HepG2 (cell line): ENCODE measurements around the gene GNG2. TPM values are rescaled to one million over a fixed set of nuclear protein-coding genes. Genes with fewer than 3 reads are reported as not detected.

Source experiments
- ATAC-seq: fragments of 200-7000 bp; cut with Tn5 transposase; 3 replicates; pipeline ENCODE4 v1.9.1; 2020; ENCODE audit warnings: mild to moderate bottlenecking, moderate library complexity
- BruUV-seq: library from RNA; stranded (reverse); fragments of 400-500 nt; replicated peaks from 2 replicates; lab custom pipeline; 2021; lab: Mats Ljungman, UMichigan
- CTCF ChIA-PET: fragments of 300-600 bp; formaldehyde crosslinking; extraction: SDS; loops from one replicate; lab custom pipeline; 2021; ENCODE audit warnings: low total read pairs, inconsistent platforms, low intra/inter-chr PET ratio; lab: Yijun Ruan, JAX
- POLR2A ChIA-PET: fragments of 350-600 bp; sonication (Branson Sonifier 250); formaldehyde crosslinking; loops from one replicate; lab custom pipeline; 2020; ENCODE audit warnings: antibody characterized with exemption, inconsistent platforms; lab: Yijun Ruan, JAX
- DNase-seq: peaks from one replicate; pipeline ENCODE4 v3.0.0-alpha.2; 2015; ENCODE audit warnings: low spot score
- FAIRE-seq: peaks from 3 replicates; lab custom pipeline; 2011; peaks lifted over from hg19 to GRCh38; lab: Jason Lieb, UNC
- H2AFZ ChIP-seq: one replicate; pipeline ENCODE4 v1.6.1; 2011; ENCODE audit warnings: low read length, inconsistent platforms
- H3K27ac ChIP-seq: fragments of 300-600 bp; 3 replicates; pipeline ENCODE4 v1.8.0; 2011; ENCODE audit warnings: mixed run types, mild to moderate bottlenecking, mixed read lengths, low read length, inconsistent platforms; ENCODE audit not compliant: insufficient read depth; ENCODE audit errors: extremely low read length
- H3K27me3 ChIP-seq, 2 experiments: fragments of 200-600 bp in 1 of 2; 2 replicates in 1 of 2; 3 replicates in 1 of 2; pipeline versions ENCODE4 v1.6.0 to v1.8.0; 2011; ENCODE audit warnings: low read length in 2 of 2, mild to moderate bottlenecking in 2 of 2, moderate library complexity in 2 of 2, inconsistent platforms in 1 of 2; ENCODE audit not compliant: insufficient read depth in 2 of 2, control insufficient read depth in 1 of 2
- H3K36me3 ChIP-seq, 2 experiments: fragments of 200-600 bp in 1 of 2; replicated peaks in 1 of 2; 2 replicates in 1 of 2; 3 replicates in 1 of 2; pipeline versions ENCODE4 v1.5.1 to v1.8.0; 2011; ENCODE audit warnings: low read length in 2 of 2, inconsistent platforms in 1 of 2; ENCODE audit not compliant: insufficient read depth in 2 of 2, control insufficient read depth in 1 of 2
- H3K4me1 ChIP-seq: 2 replicates; pipeline ENCODE4 v1.5.1; 2012; ENCODE audit warnings: low read length, inconsistent platforms; ENCODE audit not compliant: insufficient read depth
- H3K4me2 ChIP-seq: 2 replicates; pipeline ENCODE4 v1.6.0; 2011; ENCODE audit warnings: low read depth, low read length, inconsistent platforms
- H3K4me3 ChIP-seq, 3 experiments: fragments of 200-600 bp in 1 of 3; sonication (generic), shearing (Covaris generic) in 1 of 3; replicated peaks in 1 of 3; 2 replicates each; pipeline ENCODE4 v1.5.1; 2011 to 2016; ENCODE audit warnings: low read length in 3 of 3, inconsistent platforms in 2 of 3, low read depth in 2 of 3, mild to moderate bottlenecking in 2 of 3, control low read depth in 1 of 3, mixed read lengths in 1 of 3; ENCODE audit not compliant: insufficient read depth in 1 of 3
- H3K79me2 ChIP-seq: one replicate; pipeline ENCODE4 v1.6.1; 2011; ENCODE audit warnings: low read length, inconsistent platforms; ENCODE audit not compliant: insufficient read depth
- H3K9ac ChIP-seq: 2 replicates; pipeline ENCODE4 v1.6.0; 2011; ENCODE audit warnings: mild to moderate bottlenecking, low read depth, low read length, inconsistent platforms; ENCODE audit not compliant: insufficient read depth
- H3K9me3 ChIP-seq: 2 replicates; pipeline ENCODE4 v1.5.1; 2012; ENCODE audit warnings: mild to moderate bottlenecking, low read length
- H4K20me1 ChIP-seq: 2 replicates; pipeline ENCODE4 v1.6.0; 2011; ENCODE audit warnings: inconsistent platforms, mild to moderate bottlenecking, low read length, moderate library complexity; ENCODE audit not compliant: insufficient read depth
- ERF ChIP-seq: IDR thresholded peaks from 2 replicates; pipeline ENCODE4 v1.6.1; 2018; ENCODE audit warnings: missing biosample characterization, missing genetic modification reagents
- PCBP1 ChIP-seq: fragments of 200-400 bp; formaldehyde crosslinking; IDR thresholded peaks from 2 replicates; pipeline ENCODE4 v1.6.1; 2017; ENCODE audit warnings: mild to moderate bottlenecking, low read depth, low read length, borderline replicate concordance
- POLR2AphosphoS2 ChIP-seq: IDR thresholded peaks from 2 replicates; pipeline ENCODE4 v1.6.1; 2011; ENCODE audit warnings: low read depth, low read length, improper control_type of control experiment
- ZNF549 ChIP-seq: sonication (generic); formaldehyde crosslinking; IDR thresholded peaks from 2 replicates; pipeline ENCODE4 v1.5.0; 2020; ENCODE audit warnings: missing genetic modification reagents
- ZNF775 ChIP-seq: sonication (generic); formaldehyde crosslinking; IDR thresholded peaks from 2 replicates; pipeline ENCODE4 v1.4.0; 2020; ENCODE audit warnings: missing genetic modification reagents, mild to moderate bottlenecking, moderate library complexity, borderline replicate concordance
- WGBS: methylation state at CpG from one replicate; pipeline ENCODE4 v1.1.6; 2017; ENCODE audit warnings: low lambda C conversion rate; 5-methylcytosine and 5-hydroxymethylcytosine counted together
- in situ Hi-C: cut with HindIII; loops from 2 replicates; pipeline ENCODE4 v1.10.0; 2017; ENCODE audit warnings: low pct_unique_long_range_greater_than_20kb; ENCODE audit not compliant: extremely low pct_ligation_motif_present
- intact Hi-C: fragments of 100-400 bp; cut with micrococcal nuclease; formaldehyde crosslinking; loops from one replicate; pipeline ENCODE4 v1.10.0; 2022; ENCODE audit not compliant: unreplicated experiment
- polyA plus RNA-seq, 8 experiments: library from polyadenylated mRNA; depleted of rRNA in 3 of 8; stranded (reverse) in 7 of 8; unstranded in 1 of 8; fragments of >200 nt; fragmentation: Illumina TruSeq in 4 of 8; extraction: Trizol in 4 of 8; gene quantifications; 2 replicates each; pipeline versions ENCODE4 v1.2.1 to v1.2.3, GENCODE V29; 2011 to 2016; ENCODE audit warnings: low read depth in 4 of 8, missing spikeins in 1 of 8, mixed read lengths in 1 of 8; ENCODE audit not compliant: insufficient read depth in 1 of 8
- total RNA-seq, 5 experiments: library from RNA; depleted of rRNA; stranded (reverse); fragments of >200 nt; fragmentation: Illumina TruSeq; extraction: Trizol; gene quantifications; 2 replicates each; pipeline ENCODE4 v1.2.3, GENCODE V29; 2016; ENCODE audit warnings: low read depth in 1 of 5
- TF ChIP-seq, protein P1 (sequence below): sonication (generic); formaldehyde crosslinking; IDR thresholded peaks from 2 replicates; pipeline ENCODE4 v1.4.0; 2020; ENCODE audit warnings: missing genetic modification reagents, borderline replicate concordance
- TF ChIP-seq, protein P2 (sequence below): sonication (generic); formaldehyde crosslinking; IDR thresholded peaks from 2 replicates; pipeline ENCODE4 v1.4.0; 2020; ENCODE audit warnings: missing genetic modification reagents
- TF ChIP-seq, protein P3 (sequence below): sonication (generic); formaldehyde crosslinking; IDR thresholded peaks from 2 replicates; pipeline ENCODE4 v1.4.0; 2020; ENCODE audit warnings: mild to moderate bottlenecking, missing genetic modification reagents

GNG2 gene
- total and polyA plus RNA-seq, 2 of the 13 experiments (the other 11 are each of a cell fraction or from before 2014, with no cell fraction given) = not detected

DNA sequence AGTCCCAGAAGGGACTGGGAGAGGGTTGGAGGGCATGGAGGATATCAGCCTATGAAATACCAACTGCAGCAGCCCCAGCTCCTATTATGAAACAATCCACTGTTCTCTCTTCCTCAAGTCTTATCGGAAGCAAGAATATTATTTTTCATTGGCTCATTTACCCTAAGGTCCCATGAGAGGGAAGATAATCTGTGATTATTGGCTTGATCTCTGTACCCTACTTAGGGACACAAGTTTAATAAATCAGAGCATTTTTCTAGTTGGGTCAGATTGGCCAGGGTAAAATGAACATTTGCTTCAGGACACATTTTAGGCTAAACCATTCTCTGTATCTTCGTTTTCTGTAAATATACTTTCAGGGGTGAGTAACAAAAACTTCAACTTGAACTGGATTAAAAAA lies 43.1 kb upstream of the GNG2 start:
- H3K27me3 ChIP-seq = no peaks in the 10 kb centered on the region
- WGBS = 43% methylated on average over 2 of the region's 2 CpGs
- no peak overlapping the region for H3K4me3 ChIP-seq
- TF ChIP-seq ZNF549 = no peak
- TF ChIP-seq ERF = no peak
- no peak for TF ChIP-seq ZNF775 (CRISPR knock-in tag)
- TF ChIP-seq POLR2AphosphoS2 = no peak
- TF ChIP-seq, protein P1, sequence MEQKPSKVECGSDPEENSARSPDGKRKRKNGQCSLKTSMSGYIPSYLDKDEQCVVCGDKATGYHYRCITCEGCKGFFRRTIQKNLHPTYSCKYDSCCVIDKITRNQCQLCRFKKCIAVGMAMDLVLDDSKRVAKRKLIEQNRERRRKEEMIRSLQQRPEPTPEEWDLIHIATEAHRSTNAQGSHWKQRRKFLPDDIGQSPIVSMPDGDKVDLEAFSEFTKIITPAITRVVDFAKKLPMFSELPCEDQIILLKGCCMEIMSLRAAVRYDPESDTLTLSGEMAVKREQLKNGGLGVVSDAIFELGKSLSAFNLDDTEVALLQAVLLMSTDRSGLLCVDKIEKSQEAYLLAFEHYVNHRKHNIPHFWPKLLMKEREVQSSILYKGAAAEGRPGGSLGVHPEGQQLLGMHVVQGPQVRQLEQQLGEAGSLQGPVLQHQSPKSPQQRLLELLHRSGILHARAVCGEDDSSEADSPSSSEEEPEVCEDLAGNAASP (CRISPR knock-in tag) = no peak
- TF ChIP-seq, protein P2, sequence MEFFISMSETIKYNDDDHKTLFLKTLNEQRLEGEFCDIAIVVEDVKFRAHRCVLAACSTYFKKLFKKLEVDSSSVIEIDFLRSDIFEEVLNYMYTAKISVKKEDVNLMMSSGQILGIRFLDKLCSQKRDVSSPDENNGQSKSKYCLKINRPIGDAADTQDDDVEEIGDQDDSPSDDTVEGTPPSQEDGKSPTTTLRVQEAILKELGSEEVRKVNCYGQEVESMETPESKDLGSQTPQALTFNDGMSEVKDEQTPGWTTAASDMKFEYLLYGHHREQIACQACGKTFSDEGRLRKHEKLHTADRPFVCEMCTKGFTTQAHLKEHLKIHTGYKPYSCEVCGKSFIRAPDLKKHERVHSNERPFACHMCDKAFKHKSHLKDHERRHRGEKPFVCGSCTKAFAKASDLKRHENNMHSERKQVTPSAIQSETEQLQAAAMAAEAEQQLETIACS (CRISPR knock-in tag) = no peak
- TF ChIP-seq, protein P3, sequence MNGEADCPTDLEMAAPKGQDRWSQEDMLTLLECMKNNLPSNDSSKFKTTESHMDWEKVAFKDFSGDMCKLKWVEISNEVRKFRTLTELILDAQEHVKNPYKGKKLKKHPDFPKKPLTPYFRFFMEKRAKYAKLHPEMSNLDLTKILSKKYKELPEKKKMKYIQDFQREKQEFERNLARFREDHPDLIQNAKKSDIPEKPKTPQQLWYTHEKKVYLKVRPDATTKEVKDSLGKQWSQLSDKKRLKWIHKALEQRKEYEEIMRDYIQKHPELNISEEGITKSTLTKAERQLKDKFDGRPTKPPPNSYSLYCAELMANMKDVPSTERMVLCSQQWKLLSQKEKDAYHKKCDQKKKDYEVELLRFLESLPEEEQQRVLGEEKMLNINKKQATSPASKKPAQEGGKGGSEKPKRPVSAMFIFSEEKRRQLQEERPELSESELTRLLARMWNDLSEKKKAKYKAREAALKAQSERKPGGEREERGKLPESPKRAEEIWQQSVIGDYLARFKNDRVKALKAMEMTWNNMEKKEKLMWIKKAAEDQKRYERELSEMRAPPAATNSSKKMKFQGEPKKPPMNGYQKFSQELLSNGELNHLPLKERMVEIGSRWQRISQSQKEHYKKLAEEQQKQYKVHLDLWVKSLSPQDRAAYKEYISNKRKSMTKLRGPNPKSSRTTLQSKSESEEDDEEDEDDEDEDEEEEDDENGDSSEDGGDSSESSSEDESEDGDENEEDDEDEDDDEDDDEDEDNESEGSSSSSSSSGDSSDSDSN (CRISPR knock-in tag) = no peak
- TF ChIP-seq PCBP1 = no peak
- TF ChIP-seq, all 625 proteins: peak for 0
- no peaks in the 10 kb centered on the region for H3K4me1 ChIP-seq
- no peaks in the 10 kb centered on the region for H3K36me3 ChIP-seq
- in situ Hi-C loops (no loop called here), intact Hi-C loops (no loop called here)
- H3K27ac ChIP-seq = no peak overlapping the region
- DNase-seq = no peak
- H3K79me2 ChIP-seq = no peaks in the 10 kb centered on the region
- H4K20me1 ChIP-seq = no peaks in the 10 kb centered on the region
- CTCF ChIA-PET = no interaction called here
- FAIRE-seq = no peak
- POLR2A ChIA-PET = no interaction called here
- H2AFZ ChIP-seq = no peak overlapping the region
- no TSS peak for BruUV-seq
- no peak for ATAC-seq
- no peak overlapping the region for H3K9ac ChIP-seq
- H3K4me2 ChIP-seq = no peak overlapping the region
- H3K9me3 ChIP-seq = no peaks in the 10 kb centered on the region
